DMS79 treated with DMSO at 0.1 percent for 48 hours (cell line): Measurements from ENCODE around the gene CTNNA3.
"Not testable (repeated sequence)": the region's sequence is repeated elsewhere in the genome, so short reads cannot be mapped to it uniquely, and the experiment has no call there.

Experiments used
- DNase-seq: peaks from one replicate; lab custom pipeline; 2025; lab: John Stamatoyannopoulos, UW

Gene CTNNA3

DNA sequence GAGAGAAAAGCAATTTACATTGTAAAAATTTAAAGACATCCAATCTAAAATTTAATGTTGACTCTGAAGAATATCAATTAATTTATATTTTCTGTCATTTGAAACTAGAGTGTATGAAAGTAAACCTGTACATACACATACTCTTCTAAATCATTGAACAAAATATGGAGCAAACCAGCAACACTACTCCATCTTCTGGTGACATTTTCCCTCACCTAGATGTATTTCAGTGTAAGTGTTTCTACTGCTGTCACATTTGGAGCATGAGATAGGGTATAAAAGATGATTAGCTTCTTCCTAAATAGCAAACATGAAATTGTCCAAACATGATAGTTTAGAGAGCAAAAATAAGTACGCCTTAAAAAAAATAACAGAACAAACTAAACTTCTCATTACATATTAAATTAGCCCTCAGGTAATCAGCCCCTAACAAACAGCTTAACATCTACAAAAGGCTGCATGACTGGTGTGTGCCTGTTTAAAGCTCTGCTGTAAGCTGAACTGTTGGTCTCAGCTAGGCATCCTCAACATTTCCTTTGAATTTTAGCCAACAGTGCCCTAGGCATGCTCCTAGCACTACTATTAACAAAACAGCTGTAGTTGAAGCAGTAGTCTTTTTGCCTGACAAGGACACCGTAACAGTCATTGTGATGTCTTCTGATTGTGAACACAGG, 189.8 kb downstream of the CTNNA3 start:
- no peak for DNase-seq

DNA sequence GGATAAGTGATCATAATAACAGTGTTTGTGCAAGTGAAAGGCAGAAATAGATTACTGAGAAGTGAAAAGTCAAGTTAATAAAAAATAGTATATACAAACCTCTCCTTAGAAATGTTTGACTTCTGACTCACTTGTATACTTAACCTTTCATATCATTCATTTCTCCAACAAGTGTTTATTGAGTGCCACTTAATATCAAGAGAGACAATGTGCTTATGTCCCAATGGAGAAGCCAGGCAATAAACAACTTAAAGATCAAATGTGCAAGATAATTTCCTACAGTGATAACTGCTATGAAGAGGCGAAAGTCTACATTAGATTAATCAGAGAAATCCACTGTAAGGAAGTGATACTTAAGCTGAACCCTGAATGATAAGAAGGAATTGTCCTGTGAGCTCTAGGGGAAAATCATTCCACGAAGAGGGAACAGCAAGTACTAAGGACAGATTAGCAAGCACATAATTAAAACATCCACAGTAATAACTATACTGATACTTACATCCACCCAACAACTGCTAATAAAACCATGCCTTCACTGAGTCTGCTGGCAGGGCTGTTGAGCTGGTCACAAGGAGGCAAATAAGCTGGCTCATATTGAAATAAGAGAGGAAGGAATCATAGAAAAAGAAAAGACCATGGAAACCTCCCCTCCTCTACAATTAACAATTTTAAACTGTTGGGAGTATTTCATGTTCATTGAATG, 203.5 kb downstream of the CTNNA3 start:
- no peak for DNase-seq

DNA sequence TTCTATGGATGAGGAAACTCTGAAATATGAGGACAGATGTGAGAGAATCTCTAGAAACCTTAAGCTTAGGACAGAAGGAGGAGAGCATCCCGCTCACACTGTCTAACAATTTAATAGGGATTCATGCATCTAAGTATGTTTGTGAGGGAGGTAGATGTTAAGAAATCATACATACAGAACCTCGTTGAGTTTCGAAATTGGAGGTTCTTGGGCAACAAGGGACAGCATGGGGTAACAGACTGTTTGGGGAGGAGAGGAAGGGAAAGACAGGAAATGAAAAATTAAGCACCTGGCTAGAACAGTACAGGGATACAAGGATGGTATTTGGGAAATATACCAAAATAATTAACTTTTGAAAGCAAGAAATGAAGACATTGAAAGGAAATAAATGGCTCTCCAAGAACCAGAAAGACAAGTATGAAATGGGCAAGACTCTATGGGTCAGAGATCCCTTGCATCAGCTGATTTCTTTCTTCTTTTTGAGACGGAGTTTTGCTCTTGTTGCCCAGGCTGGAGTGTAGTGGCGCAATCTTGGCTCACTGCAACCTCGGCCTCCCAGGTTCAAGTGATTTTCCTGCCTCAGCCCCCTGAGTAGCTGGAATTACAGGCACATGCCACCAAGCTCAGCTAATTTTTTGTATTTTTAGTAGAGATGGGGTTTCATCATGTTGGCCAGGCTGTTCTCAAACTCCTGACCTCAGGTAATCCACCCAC, 207.9 kb downstream of the CTNNA3 start:
- no peak for DNase-seq

DNA sequence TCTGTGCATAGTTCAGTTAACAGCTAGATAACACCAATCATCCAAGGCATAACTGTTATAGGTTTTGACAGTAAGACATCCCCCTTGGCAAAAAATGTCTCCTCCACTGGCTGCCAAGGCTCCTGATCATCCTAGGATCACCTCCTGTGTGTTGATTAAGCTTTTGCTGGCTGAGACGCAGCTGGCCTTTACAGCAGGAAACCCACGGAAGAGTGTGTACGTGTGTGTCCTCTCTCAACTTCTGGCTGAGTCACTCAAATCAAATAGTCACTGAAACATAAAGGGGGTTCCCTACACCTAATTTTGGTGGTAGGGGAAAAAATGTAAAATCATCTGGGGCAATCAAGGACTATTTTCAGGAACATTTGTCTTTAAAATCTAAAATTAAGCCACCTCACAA, 208.8 kb downstream of the CTNNA3 start:
- no peak for DNase-seq

DNA sequence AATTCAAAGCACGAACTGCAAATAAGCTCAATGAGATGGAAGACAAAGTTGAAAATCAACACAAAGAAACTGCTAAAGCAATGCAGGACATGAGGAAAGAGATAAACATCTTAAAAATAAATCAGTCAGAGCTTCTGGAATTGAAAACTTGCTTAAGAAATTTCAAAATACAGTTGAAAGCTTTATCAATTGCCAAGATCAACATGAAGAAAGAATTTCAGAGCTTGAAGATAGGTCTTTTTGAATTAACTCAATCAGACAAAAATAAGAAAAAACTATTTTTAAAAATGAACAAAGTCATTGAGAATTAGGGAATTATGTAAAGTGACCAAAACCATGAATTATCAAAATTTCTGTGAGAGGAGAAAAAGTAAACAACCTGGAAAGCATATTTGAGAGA, 218.1 kb downstream of the CTNNA3 start:
- DNase-seq: no peak

DNA sequence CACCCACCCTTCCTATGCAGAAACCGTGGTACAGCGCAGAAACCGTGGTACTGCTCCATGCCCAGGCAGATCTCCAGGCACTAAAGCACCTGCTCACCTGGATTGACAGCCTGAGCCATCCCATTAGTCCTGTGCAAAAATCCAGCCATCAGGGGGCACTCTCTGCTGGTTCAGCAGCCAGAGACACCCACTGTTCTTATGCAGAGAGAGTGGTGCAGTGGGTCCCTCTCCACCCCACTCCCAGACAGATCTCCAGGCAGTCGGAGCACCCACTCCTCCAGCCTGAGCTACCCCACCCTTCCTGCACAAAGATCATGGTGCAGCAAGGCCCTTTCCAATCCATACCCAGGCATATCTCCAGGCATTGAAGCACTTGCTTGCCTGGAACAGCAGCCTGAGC, 219.8 kb downstream of the CTNNA3 start:
- DNase-seq: no peak

DNA sequence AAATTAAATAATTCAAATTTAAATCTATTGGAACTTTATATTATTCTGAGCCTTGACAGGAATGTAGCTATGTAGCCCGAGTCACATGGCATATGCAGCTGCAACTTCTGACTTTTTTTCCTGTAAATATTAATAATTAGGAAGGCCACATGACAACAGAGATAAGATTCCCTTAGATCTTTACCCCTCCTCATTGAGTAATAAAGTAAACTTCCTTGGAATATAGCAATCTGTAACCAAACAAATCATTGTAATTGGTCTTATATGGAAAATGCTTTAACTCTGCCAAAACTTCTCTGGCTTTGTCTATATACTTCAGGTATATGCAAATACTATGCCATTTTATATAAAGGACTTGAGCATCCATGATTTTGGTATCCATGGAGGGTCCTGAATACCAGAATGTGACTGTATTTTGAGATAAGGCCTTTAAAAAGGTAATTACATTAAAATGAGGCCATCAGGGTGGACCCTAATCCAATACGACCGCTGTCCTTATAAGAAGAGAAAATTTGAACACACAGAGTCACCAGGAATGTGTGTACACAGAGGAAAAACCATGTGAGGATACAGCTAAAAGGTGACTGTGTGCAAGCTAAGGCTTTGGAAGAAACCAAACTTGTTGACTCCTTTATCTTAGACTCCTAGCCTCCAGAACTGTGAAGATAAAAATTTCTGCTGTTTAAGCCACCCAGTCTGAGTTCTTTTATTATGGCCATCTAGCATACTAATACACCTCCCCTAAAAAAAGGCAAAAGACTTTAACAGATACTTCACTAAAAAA, 222.0 kb downstream of the CTNNA3 start:
- DNase-seq: no peak

DNA sequence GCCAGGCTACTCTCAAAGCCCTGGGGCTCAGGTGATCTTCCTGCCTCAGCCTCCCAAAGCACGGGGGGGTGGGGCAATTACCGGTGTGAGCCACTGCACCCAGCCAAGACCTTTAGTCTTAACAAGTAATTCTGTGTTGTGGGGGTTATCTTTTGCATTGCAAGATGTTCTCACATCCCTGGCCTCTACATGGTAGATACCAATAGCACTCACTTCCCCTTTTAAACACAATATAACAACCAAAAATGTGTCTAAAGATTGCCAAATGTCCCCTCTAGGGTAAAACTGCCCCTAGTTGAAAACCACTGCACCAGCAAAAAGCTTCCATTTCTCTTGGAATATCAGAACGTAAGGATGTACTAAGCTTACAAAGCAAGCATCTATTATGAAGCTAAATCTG, 225.0 kb downstream of the CTNNA3 start:
- DNase-seq: no peak

DNA sequence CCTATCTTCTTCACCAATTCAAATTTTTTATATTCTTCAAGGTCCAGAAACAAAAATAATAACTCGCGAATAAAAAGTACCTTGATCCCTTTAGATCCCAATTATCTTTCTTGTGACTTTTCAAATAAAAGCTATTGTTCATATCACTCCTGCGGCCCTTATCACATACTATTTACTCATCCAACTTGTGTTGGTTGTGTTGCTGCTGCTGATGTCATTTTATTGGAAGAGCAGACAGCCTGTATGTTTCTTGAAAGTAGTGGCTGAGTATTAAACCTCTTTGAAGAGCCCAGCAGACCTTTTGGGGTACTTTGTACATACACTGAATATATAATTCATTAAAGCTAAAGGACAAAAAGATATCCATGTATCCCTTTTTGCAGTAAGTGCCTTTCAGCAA, 231.7 kb downstream of the CTNNA3 start:
- no peak for DNase-seq

DNA sequence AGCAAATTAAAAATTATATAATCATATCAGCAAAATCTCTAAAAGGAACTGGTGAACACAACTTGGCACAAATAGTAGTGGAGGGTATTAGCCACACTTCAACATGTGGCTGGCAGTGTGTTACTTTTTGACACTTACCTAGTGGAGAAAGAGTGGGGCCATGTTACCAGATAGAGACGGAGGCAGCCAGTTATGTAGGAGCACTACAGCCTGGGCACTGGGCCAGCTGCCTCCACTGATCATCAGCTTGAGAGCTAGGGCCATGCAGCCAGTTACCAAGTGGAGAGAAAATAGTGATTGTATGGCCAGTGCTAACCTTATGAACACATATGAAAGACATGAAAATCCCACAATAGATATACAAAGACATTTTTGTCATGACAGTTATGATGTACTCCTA, 243.1 kb downstream of the CTNNA3 start:
- DNase-seq: no peak

DNA sequence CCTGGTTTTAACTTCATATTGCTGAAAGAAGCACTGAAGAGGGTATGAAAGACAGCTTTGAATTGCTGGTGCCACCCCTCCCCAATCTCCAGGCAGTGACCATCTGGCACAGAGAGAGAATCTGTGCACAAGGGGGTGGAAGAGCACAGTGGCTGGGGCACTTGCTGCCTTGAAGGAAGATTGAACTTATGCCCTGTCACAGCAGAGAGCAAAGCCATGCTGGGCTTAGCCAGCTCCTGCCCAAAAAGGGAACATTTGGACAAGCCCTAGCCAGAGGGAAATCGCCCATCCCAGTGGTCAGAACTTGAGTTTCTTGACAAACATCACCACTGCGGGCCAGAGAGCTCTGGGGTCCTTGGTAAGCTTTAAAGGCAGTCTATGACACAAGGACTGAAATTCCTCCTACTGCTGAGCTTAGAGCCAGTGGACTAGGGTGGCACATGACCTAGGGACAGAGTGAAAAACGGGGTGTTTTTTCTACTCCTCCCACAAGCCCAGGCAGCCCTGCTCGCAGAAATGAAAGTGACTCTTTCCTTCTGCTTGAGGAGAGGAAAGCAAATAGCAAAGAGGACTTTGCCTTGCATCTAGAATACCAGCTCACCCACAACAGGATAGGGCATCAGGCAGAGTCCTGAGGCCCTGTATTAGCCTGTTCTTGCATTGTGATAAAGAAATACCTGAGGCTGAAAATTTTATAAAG, 257.2 kb downstream of the CTNNA3 start:
- no peak for DNase-seq

DNA sequence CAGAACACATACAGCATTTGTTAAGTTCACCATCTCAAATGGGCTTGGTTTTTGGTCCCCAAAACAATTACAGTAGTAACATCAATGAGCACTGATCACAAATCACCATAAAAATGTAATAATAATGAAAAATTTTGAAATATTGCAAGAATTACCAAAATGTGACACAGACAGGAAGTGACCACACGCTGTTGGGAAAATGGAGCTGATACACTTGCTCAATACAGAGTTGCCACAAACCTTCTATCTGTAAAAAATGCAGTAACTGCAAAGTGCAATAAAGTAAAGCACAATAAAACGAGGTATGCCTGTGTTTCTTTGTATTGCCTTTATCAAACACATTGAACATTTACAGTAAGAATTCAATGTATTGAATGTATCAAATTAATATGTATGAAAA, 262.7 kb downstream of the CTNNA3 start:
- DNase-seq: no peak

DNA sequence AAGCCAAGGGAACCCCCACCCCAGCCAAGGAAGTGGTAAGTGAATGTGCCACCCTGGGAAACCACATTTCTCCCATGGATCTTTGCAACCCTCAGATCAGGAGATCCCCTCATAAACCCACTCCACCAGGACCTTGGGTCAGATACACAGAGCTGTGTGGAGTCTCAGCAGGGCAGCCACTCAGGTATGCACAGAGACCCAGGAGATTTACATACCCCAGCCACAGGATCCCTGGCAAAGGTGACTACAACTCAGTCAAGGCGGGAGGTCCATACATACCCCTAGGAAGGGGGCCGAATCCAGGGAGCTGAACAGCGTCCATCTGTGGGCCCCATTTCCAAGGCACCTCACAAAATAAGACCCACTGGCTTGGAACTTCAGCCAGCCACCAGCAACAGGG, 293.4 kb downstream of the CTNNA3 start:
- DNase-seq: no peak

DNA sequence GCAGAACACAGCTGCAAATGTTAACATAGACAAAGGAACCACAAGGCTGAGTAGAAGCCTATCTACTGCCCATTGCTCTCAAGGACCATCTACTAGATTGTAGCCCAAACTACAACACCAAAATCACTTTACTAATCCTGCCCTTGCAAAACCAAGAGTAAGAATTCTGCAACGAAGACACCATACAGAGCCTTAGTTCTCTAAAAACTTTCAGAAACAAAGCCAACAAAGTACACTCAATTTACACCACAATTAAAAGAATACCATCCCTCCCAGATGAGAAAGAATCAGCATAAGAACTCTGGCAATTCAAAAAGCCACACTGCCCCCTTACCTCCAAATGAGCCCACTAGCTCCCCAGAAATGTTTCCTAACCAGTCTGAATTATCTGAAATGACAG, 294.3 kb downstream of the CTNNA3 start:
- no peak for DNase-seq

DNA sequence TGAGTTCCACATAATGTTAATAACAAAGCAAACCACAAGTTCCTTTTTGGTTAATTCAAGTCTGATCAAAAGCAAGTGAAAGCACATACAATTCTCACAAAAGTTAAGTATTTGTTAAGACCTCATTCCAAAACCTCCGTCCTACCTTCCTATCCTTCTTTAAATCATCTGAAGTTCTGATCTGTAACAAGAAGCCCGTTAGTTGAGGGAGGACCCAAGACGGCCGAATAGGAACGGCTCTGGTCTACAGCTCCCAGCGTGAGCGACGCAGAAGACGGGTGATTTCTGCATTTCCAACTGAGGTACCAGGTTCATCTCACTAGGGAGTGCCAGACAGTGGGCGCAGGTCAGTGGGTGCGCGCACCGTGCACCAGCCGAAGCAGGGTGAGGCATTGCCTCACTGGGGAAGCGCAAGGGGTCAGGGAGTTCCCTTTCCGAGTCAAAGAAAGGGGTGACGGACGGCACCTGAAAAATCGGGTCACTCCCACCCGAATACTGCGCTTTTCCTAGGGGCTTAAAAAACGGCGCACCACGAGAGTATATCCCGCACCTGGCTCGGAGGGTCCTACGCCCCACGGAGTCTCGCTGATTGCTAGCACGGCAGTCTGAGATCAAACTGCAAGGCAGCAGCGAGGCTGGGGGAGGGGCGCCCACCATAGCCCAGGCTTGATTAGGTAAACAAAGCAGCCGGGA, 309.0 kb downstream of the CTNNA3 start:
- not testable (repeated sequence) for DNase-seq

DNA sequence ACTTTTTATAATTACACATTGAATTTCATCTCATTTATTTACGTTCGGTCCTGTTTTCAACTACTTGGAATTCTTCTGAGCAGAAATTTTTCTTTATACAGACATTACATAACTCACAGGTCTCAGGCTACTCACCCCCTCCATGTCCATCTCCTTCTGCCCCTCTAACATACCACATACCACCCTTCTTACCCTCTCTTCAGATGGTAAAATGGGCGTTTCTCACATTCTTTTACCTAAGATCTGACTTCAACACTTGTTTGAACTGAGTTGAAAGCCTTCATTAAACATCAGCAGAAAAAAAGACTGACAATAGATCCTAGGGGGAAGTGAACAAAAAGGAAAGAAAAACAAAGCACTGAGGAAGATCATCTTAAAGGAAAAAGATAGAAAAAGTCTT, 309.7 kb downstream of the CTNNA3 start:
- DNase-seq: no peak

DNA sequence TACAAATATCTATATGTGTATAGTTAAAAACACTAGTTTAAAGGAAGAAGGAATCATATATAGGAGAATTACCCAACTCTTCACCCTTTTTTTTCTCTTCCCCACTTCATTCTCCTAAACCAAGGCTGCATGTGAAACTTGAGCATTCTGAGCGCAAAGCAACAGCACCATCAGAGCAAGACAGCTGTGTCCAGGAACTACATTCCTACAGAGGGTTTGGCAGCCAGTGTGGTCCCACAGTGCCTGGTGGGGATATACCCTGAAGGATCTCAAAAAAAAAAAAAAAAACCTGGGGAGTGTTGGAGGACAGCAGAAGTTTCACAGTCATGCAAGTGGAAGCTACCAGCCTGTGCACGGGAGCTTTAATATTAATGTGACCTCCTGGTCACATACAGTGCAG, 310.4 kb downstream of the CTNNA3 start:
- no peak for DNase-seq

DNA sequence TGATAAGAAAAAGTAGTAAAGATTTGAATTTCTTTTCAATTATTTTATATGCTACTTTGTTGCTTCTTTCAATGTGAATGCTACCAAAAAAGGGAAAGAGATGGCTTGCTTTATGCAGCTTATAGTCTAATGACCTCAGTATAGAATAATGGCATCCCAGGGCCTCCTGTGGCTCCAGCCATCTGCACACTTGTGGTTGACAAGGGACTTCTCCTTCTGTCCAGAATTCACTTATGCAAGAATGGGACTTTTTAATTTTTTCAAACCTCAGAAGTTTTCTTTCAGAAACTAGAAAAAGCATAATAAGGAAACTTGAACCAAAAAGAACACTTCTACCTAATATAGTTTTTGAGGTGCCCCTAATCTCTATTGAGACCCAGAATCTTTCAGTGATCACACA, 310.9 kb downstream of the CTNNA3 start:
- DNase-seq: no peak

DNA sequence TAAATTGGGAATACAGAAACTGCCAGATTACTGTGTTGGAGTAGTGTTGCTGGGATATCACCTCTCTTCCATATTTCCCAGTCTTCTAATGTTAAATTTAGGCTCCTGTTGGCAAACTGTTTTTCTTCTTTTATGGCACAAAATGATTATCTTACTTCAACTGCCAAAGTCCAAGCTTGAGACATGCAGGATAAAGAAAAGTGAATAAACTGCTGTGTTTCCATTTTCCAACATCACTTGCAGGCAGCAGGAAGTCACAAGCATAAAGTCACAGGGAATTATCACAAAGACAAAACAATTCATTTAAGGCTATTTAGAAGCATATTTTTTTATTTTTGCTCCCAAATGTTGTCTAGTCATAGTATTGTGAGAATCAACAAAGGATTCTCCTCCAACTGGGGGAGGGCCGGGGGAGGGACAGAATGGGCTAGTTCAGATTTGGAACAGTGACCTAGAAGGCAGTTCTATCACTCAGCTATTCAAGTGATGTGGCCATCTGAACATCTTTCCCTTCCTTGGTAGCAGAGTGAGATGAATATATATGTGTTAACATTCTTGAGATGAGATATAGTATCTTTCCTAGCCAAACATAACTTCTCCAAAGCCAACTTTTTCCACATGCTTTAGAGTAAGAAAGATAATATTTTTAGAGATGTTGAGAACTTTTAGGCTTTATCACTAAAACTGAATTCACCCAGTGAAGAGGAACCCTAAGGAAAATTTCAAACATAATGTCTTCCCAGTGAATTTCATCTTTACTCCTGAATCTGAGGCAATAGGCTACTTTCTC, 364.7 kb downstream of the CTNNA3 start:
- no peak for DNase-seq
